Upper lobe of left lung (tissue), 6 donors: Measurements from ENCODE around the gene MPG. TPM values are rescaled to one million over a fixed set of nuclear protein-coding genes. Genes with fewer than 3 reads are reported as not detected.

Experiments
- ATAC-seq, 2 donors: fragments of 200-7000 bp; cut with Tn5 transposase; one replicate each; pipeline ENCODE4 v1.9.1; 2022; ENCODE audit warnings: mild to moderate bottlenecking in 2 of 2, moderate library complexity in 2 of 2; ENCODE audit not compliant: low FRiP score in 2 of 2
- DNase-seq, 2 donors: peaks; one replicate each; pipeline ENCODE4 v3.0.0-alpha.2; 2019 to 2020
- H3K27ac ChIP-seq, 4 donors: fragments of 200-600 bp; sonication (generic); one replicate each; pipeline ENCODE4 v1.5.1; 2016 to 2019
- H3K27me3 ChIP-seq, 4 donors: fragments of 200-600 bp; sonication (generic); one replicate each; pipeline ENCODE4 v1.5.1; 2017 to 2019
- H3K36me3 ChIP-seq, 4 donors: fragments of 200-600 bp; sonication (generic); one replicate each; pipeline ENCODE4 v1.5.1; 2016 to 2019
- H3K4me1 ChIP-seq, 4 donors: fragments of 200-600 bp; sonication (generic); one replicate each; pipeline ENCODE4 v1.5.1; 2018 to 2019
- H3K4me3 ChIP-seq, 4 donors: fragments of 200-600 bp; sonication (generic); one replicate each; pipeline ENCODE4 v1.5.1; 2017 to 2019; ENCODE audit warnings: mild to moderate bottlenecking in 2 of 4, moderate library complexity in 1 of 4
- H3K9me3 ChIP-seq, 4 donors: fragments of 200-600 bp; sonication (generic); one replicate each; pipeline ENCODE4 v1.5.1; 2018 to 2019
- EP300 ChIP-seq, 4 donors: sonication (generic); formaldehyde crosslinking; IDR thresholded peaks; one replicate each; pipeline ENCODE4 v1.5.1; 2017; ENCODE audit warnings: antibody characterized with exemption in 4 of 4, control low read depth in 2 of 4
- POLR2A ChIP-seq, 4 donors: fragments of 450-650 bp; IDR thresholded peaks; one replicate each; pipeline ENCODE4 v1.5.1; 2016 to 2017; ENCODE audit warnings: antibody characterized with exemption in 4 of 4, mild to moderate bottlenecking in 2 of 4
- POLR2AphosphoS5 ChIP-seq, 2 donors: sonication (generic); formaldehyde crosslinking; IDR thresholded peaks; one replicate each; pipeline ENCODE4 v1.5.1; 2017; ENCODE audit warnings: antibody characterized with exemption in 2 of 2
- WGBS, 2 donors: methylation state at CpG; one replicate each; pipeline ENCODE4 v1.1.5; 2017 to 2018; 5-methylcytosine and 5-hydroxymethylcytosine counted together
- total RNA-seq, 6 donors: library from RNA; depleted of rRNA in 4 of 6; stranded (reverse); fragments of >200 nt in 4 of 6; gene quantifications; one replicate each; pipeline versions ENCODE4 v1.1.0 to v1.2.1, GENCODE V29; 2016 to 2021
- TF ChIP-seq, protein P1 (sequence below), 6 experiments: fragments of 450-650 bp in 4 of 6; fragments of 200-600 bp in 2 of 6; sonication (generic) in 2 of 6; IDR thresholded peaks; one replicate each; pipeline ENCODE4 v1.5.1; 2016 to 2019; ENCODE audit warnings: antibody characterized with exemption in 6 of 6
- donor health status: DM: no; HTN: no; CAD: no; lungs with moderate emphysema.
- donor health status: DM: no; HTN: yes; CAD: no; lungs with severe emphysema.

MPG gene
- total RNA-seq, 6 donors from 2014 or later = 52.6 to 99.0 (median 71.7) TPM

DNA sequence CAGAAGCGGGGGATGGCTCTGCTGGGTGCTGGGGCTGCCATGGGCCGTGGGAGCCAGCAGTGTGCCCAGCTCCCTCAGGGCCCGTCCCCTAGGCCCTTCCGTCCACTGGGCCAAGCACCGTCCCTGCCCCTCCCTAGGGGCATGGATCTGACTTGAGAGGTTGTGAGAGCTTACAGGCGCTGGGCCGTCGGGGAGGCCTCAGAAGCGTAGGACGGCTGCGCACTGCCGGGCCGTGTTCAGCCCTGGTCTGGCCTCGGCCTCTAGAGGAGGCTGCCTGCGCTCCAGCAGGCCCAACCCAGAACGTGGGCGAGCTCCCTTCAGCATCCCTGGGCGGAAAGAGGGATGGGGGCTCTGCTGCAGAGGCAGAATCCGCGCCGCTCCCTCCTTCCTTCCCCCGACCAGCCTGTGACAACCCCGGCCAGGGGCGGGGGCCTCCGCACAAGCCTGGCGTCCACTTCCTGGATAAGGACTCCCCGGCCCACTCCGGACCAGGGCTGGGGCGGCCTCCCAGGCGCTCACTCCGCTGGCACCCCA is 685 bp upstream of the MPG start:
- DNase-seq (peak; percentile 61 to 91), ATAC-seq (peak; percentile 46 to 67)
- H3K9me3 ChIP-seq = no peaks in the 10 kb centered on the region
- H3K4me3 ChIP-seq = peak overlapping the region; percentile 72 to 97 (median 86)
- peaks cover 0 to 14% (median 10%) of the 10 kb centered on the region in 4 donors for H3K36me3 ChIP-seq
- H3K27ac ChIP-seq = peak overlapping the region; percentile 89 to 98 (median 96)
- WGBS, 2 donors = 11 to 20% methylated on average over 9 to 16 of the region's 31 CpGs
- no peaks in the 10 kb centered on the region for H3K27me3 ChIP-seq
- peak in 1 of 2 donors; percentile 37 for TF ChIP-seq POLR2AphosphoS5 (IDR thresholded peaks at IDR 0.05)
- no peak for TF ChIP-seq EP300 (IDR thresholded peaks at IDR 0.05)
- H3K4me1 ChIP-seq = peaks cover 50 to 69% (median 61%) of the 10 kb centered on the region in 4 donors

DNA sequence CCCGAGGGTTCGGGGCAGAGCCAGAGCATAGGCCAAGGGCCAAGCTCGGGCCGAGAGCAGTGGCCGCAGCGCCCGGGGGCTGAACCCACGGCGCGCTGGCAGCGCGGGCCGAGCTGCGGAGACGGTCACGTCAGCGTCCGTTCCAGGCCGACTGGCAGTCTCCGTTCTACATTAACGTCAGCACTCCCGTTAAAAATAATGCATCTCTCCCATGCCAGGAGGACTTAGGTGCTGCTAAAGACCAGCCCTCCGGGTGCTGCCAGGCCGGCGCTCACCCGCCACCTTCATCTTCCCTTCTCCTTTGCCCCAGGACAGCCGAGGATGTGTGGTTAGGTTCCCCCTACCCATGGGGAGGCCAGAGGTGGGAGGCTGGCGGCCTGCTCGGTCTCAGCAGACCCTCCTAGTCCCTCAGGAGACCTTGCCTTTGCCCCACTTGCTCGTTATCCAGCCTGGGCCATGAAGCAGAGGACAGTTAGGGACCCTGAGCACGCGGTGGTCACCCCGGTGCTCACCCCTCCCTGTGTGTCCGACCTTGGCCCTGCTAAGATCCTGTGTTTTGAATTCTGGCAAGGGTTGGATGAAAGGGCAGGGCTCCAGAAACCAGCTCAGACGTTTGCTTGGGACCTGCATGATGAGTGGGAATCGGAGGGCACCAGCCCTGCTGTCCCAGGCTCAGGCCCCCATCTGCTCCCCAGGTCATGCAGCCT is 572 bp downstream of the MPG start:
- no peaks in the 10 kb centered on the region for H3K27me3 ChIP-seq
- H3K4me1 ChIP-seq = peaks cover 44 to 70% (median 56%) of the 10 kb centered on the region in 4 donors
- peak overlapping the region; percentile 44 to 97 (median 86) for H3K4me3 ChIP-seq
- TF ChIP-seq, protein P1, sequence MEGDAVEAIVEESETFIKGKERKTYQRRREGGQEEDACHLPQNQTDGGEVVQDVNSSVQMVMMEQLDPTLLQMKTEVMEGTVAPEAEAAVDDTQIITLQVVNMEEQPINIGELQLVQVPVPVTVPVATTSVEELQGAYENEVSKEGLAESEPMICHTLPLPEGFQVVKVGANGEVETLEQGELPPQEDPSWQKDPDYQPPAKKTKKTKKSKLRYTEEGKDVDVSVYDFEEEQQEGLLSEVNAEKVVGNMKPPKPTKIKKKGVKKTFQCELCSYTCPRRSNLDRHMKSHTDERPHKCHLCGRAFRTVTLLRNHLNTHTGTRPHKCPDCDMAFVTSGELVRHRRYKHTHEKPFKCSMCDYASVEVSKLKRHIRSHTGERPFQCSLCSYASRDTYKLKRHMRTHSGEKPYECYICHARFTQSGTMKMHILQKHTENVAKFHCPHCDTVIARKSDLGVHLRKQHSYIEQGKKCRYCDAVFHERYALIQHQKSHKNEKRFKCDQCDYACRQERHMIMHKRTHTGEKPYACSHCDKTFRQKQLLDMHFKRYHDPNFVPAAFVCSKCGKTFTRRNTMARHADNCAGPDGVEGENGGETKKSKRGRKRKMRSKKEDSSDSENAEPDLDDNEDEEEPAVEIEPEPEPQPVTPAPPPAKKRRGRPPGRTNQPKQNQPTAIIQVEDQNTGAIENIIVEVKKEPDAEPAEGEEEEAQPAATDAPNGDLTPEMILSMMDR (IDR thresholded peaks at IDR 0.05) = no peak
- no peak for TF ChIP-seq POLR2AphosphoS5 (IDR thresholded peaks at IDR 0.05)
- TF ChIP-seq POLR2A (IDR thresholded peaks at IDR 0.05) = no peak
- DNase-seq = no peak
- WGBS, 2 donors = 1 to 14% methylated on average over 12 to 21 of the region's 36 CpGs
- peak overlapping the region; percentile 89 to 98 (median 96) for H3K27ac ChIP-seq
- H3K36me3 ChIP-seq = peaks cover 0 to 24% (median 13%) of the 10 kb centered on the region in 4 donors
- H3K9me3 ChIP-seq = no peaks in the 10 kb centered on the region
- ATAC-seq = peak in 1 of 2 donors; percentile 1

- Histone ChIP-seq H3K36me3 (peaks cover 0 to 27% (median 13%) of the 10 kb centered on the region in 4 donors), H3K27ac (peak overlapping the region; percentile 89 to 98 (median 96)), H3K4me1 (peaks cover 51 to 70% (median 56%) of the 10 kb centered on the region in 4 donors), H3K9me3 (no peaks in the 10 kb centered on the region), H3K4me3 (peak overlapping the region in 3 of 4 donors; percentile 78 to 97 (median 95)), H3K27me3 (no peaks in the 10 kb centered on the region)
- ATAC-seq (no peak), DNase-seq (peak in 1 of 2 donors; percentile 77)
- WGBS, 2 donors = 72 to 74% methylated on average over 20 to 31 of the region's 32 CpGs
- TF ChIP-seq EP300 (IDR thresholded peaks at IDR 0.05) (no peak), POLR2AphosphoS5 (IDR thresholded peaks at IDR 0.05) (no peak), POLR2A (IDR thresholded peaks at IDR 0.05) (no peak)
- TF ChIP-seq, protein P1 (IDR thresholded peaks at IDR 0.05) = no peak
Measured at GRCh38 chr16:79151-80054, 1.4 kb downstream of the MPG start.

- H3K27ac ChIP-seq = peak overlapping the region; percentile 49 to 79 (median 77)
- no peaks in the 10 kb centered on the region for H3K27me3 ChIP-seq
- peaks cover 40 to 59% (median 46%) of the 10 kb centered on the region in 4 donors for H3K4me1 ChIP-seq
- TF ChIP-seq POLR2A (IDR thresholded peaks at IDR 0.05) (no peak), POLR2AphosphoS5 (IDR thresholded peaks at IDR 0.05) (no peak), EP300 (IDR thresholded peaks at IDR 0.05) (no peak)
- TF ChIP-seq, protein P1 (IDR thresholded peaks at IDR 0.05) = no peak
- H3K9me3 ChIP-seq = no peaks in the 10 kb centered on the region
- H3K36me3 ChIP-seq = peaks cover 0 to 55% (median 35%) of the 10 kb centered on the region in 4 donors
- no peak overlapping the region for H3K4me3 ChIP-seq
- ATAC-seq = no peak
- peak in 1 of 2 donors; percentile 72 for DNase-seq
- WGBS, 2 donors = 90 to 94% methylated on average over 12 to 31 of the region's 31 CpGs
Measured at GRCh38 chr16:83060-83603, 5.1 kb downstream of the MPG start.
